Measurements from ENCODE around the gene MBOAT1. TPM values are rescaled to one million over a fixed set of nuclear protein-coding genes. Genes with fewer than 3 reads are reported as not detected.

The MBOAT1 gene
- total RNA-seq, 2 donors from 2014 or later: 4.6 to 10.1 TPM

DNA sequence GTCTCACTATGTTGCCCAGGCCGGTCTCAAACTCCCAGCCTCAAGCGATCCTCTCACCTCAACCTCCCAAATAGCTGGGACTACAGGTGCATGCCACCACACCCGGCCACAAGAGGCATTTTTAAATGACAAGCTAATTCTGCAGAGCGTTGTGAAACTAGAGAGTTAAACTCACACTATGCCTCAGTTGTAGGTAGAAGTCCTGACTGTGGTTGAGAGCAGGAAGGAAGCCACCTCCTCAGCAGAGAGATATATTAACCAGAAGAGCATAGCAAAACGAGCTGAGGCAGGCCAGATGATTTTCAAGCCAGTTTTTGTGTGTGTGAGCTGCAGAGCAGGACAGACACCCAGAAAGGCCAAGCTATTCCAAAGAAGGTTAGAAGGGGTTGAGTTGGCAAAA is 150.3 kb downstream of the MBOAT1 start:
- ATAC-seq (no peak), DNase-seq (no peak)
- no peak for TF ChIP-seq POLR2A (IDR thresholded peaks at IDR 0.05)
- TF ChIP-seq, protein P1, sequence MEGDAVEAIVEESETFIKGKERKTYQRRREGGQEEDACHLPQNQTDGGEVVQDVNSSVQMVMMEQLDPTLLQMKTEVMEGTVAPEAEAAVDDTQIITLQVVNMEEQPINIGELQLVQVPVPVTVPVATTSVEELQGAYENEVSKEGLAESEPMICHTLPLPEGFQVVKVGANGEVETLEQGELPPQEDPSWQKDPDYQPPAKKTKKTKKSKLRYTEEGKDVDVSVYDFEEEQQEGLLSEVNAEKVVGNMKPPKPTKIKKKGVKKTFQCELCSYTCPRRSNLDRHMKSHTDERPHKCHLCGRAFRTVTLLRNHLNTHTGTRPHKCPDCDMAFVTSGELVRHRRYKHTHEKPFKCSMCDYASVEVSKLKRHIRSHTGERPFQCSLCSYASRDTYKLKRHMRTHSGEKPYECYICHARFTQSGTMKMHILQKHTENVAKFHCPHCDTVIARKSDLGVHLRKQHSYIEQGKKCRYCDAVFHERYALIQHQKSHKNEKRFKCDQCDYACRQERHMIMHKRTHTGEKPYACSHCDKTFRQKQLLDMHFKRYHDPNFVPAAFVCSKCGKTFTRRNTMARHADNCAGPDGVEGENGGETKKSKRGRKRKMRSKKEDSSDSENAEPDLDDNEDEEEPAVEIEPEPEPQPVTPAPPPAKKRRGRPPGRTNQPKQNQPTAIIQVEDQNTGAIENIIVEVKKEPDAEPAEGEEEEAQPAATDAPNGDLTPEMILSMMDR (IDR thresholded peaks at IDR 0.05): no peak
- intact Hi-C loops (cut with DNase I): no loop called here
- Histone ChIP-seq H3K4me3 (no peak overlapping the region), H3K27me3 (no peaks in the 10 kb centered on the region), H3K4me1 (no peaks in the 10 kb centered on the region), H3K27ac (no peak overlapping the region), H3K9me3 (no peaks in the 10 kb centered on the region), H3K36me3 (replicated peaks in 1 of 2; ENCODE audit: insufficient read depth in 1 of 2, low read depth in 2 of 2) (no peaks in the 10 kb centered on the region)
- 66 to 71% methylated on average over 5 of the region's 5 CpGs for WGBS, 2 donors

DNA sequence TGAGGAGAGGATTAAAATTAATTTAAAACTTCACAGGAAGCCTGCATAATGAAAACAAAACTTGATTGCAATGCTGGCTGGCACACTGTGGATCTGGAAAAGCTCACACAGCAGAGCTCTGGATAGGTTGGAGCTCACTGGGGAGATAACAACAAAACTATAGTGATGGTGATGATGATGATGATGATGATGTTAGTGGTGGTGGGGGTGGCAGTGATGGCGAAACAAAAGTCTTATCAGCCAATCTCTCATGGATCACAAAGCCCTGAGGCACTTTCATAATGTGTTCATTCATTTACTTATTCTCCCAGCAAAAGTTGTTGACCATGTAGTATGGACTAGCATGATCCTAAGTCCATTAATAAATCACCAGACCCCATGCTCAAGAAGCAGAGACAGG is 152.0 kb downstream of the MBOAT1 start:
- Histone ChIP-seq H3K27ac (no peak overlapping the region), H3K4me3 (no peak overlapping the region), H3K36me3 (replicated peaks in 1 of 2; ENCODE audit: insufficient read depth in 1 of 2, low read depth in 2 of 2) (no peaks in the 10 kb centered on the region), H3K27me3 (no peaks in the 10 kb centered on the region), H3K9me3 (no peaks in the 10 kb centered on the region), H3K4me1 (no peaks in the 10 kb centered on the region)
- 65 to 72% methylated on average over 1 of the region's 1 CpG for WGBS, 2 donors
- intact Hi-C loops (cut with DNase I): no loop called here
- TF ChIP-seq POLR2A (IDR thresholded peaks at IDR 0.05): no peak
- TF ChIP-seq, protein P1 (IDR thresholded peaks at IDR 0.05): no peak
- ATAC-seq (no peak), DNase-seq (no peak)

DNA sequence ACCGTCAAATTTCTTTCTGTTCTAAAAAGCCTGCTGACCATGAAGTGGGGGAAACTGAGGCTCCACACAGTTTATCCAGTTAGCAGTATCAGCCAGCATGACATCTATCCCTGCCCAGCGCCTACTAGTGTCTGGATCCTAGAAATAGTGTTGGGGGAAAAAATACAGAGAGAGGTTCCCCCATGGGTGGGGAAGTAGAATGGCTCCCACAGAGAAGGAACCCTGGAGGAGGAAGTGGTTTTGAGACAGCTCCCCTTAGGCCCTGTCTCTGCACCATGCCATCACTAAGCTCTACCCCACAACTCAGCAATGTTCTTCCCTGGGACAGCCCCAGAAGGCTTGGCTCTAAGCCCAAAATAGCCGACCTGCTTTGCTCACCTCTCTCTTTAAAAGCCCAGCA is 153.4 kb downstream of the MBOAT1 start:
- Histone ChIP-seq H3K27ac (no peak overlapping the region), H3K4me1 (no peaks in the 10 kb centered on the region), H3K4me3 (no peak overlapping the region), H3K9me3 (no peaks in the 10 kb centered on the region), H3K36me3 (replicated peaks in 1 of 2; ENCODE audit: insufficient read depth in 1 of 2, low read depth in 2 of 2) (no peaks in the 10 kb centered on the region), H3K27me3 (no peaks in the 10 kb centered on the region)
- ATAC-seq (no peak), DNase-seq (no peak)
- TF ChIP-seq, protein P1 (IDR thresholded peaks at IDR 0.05): no peak
- TF ChIP-seq POLR2A (IDR thresholded peaks at IDR 0.05): no peak
- 47 to 48% methylated on average over 3 of the region's 3 CpGs for WGBS, 2 donors
- intact Hi-C loops (cut with DNase I): loop anchor here (10.0 kb wide), 1 partner anchor 1454 kb away; no protein-coding TSS in a partner anchor

DNA sequence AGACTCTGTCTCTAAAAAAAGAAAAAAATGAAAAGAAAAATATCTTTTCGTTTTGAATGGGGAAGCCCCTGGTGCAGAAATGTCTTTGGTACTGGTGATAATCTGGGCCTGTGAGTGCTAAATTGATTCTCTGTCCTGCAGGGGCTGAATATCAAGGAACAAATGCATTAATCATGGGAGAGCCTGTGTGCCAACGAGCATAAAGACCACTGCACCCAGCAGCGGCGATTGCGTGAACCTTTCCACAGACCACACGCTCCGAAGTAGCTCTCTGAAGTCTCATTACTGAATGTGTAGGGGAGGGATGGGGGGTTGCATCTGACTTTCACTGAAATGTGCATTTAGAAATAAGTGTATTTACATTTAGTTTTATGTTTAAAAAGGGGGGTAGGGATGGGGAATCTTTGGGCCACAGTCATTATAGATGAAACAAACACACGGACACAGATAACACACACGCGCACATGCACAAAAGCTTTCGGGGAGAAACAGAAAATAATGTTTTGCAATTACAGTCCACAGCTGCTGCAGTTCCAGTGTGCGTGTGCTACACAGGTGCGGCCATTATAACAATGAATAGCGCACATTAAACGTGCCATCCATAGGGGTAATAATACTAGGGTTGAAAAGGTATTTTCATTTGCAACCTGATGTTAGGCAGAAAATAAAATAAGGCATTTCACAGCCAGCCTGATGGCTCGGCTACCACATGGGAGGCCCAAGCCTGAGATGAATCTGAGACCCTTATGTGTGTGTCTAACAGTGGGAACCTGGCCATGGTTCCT is 154.0 kb downstream of the MBOAT1 start:
- 62 to 66% methylated on average over 16 of the region's 16 CpGs for WGBS, 2 donors
- no peaks in the 10 kb centered on the region for H3K9me3 ChIP-seq
- intact Hi-C loops (cut with DNase I): loop anchor here (10.0 kb wide), 1 partner anchor 1454 kb away; no protein-coding TSS in a partner anchor

More for the DNA sequence above, 154.0 kb downstream of the MBOAT1 start:
- no peak for TF ChIP-seq POLR2A (IDR thresholded peaks at IDR 0.05)
- TF ChIP-seq, protein P1 (IDR thresholded peaks at IDR 0.05): no peak
- Histone ChIP-seq H3K27me3 (no peaks in the 10 kb centered on the region), H3K4me3 (no peak overlapping the region), H3K27ac (no peak overlapping the region), H3K36me3 (replicated peaks in 1 of 2; ENCODE audit: insufficient read depth in 1 of 2, low read depth in 2 of 2) (no peaks in the 10 kb centered on the region), H3K4me1 (no peaks in the 10 kb centered on the region)
- ATAC-seq (no peak), DNase-seq (no peak)
